Activated CD8-positive, alpha-beta memory T cell treated with anti-CD3 and anti-CD28 coated beads for 36 hours (primary cell): ENCODE data around the gene DUSP5. TPM values are rescaled to one million over a fixed set of nuclear protein-coding genes. Genes with fewer than 3 reads are reported as not detected.

Source experiments
- CTCF ChIA-PET: fragments of 350-600 bp; sonication (Branson Sonifier 250); formaldehyde crosslinking; loops from one replicate; lab custom pipeline; 2021; ENCODE audit warnings: antibody characterized with exemption; lab: Charles Lee
- POLR2A ChIA-PET: fragments of 350-600 bp; sonication (Branson Sonifier 250); formaldehyde crosslinking; loops from one replicate; lab custom pipeline; 2021; ENCODE audit warnings: antibody characterized with exemption; lab: Charles Lee
- total RNA-seq, 2 experiments: library from RNA; stranded (reverse); gene quantifications; one replicate each; pipeline ENCODE4 v1.2.3, GENCODE V29; 2021

DUSP5 gene
- total RNA-seq, 2 experiments from 2014 or later, result 98.6 to 99.4 TPM

- POLR2A ChIA-PET, result interaction anchor here (0.9 to 1.8 kb wide), 9 partner anchors 9 to 192 kb away, joined by 3 to 7 read pairs (median 5); partner anchors contain the start of gene SMNDC1
- CTCF ChIA-PET, result interaction anchor here (0.5 to 1.2 kb wide), 5 partner anchors 20 to 143 kb away, joined by 3 to 4 read pairs (median 3); no protein-coding TSS in a partner anchor
These were observed 912 bp upstream of the DUSP5 start for GRCh38 chr10:110496553-110497437.

GRCh38 chr10:110498087-110498981, 627 bp downstream of the DUSP5 start:
- CTCF ChIA-PET, result interaction anchor here (0.7 to 4.3 kb wide), 14 partner anchors 11 to 193 kb away, joined by 3 to 43 read pairs (median 3); partner anchors contain the start of gene SMNDC1
- POLR2A ChIA-PET, result interaction anchor here (0.7 to 1.9 kb wide), 11 partner anchors 13 to 289 kb away, joined by 3 to 23 read pairs (median 5); partner anchors contain the start of gene SMNDC1

GRCh38 chr10:110498982-110499795, 1.5 kb downstream of the DUSP5 start:
- ChIA-PET CTCF (interaction anchor here (0.7 to 4.3 kb wide), 13 partner anchors 10 to 194 kb away, joined by 3 to 43 read pairs (median 3); partner anchors contain the start of gene SMNDC1), POLR2A (interaction anchor here (0.6 to 1.9 kb wide), 11 partner anchors 13 to 284 kb away, joined by 3 to 23 read pairs (median 5); partner anchors contain the start of gene SMNDC1)

- ChIA-PET CTCF (interaction anchor here (1.2 to 4.3 kb wide), 4 partner anchors 13 to 145 kb away, joined by 3 to 43 read pairs (median 5); no protein-coding TSS in a partner anchor), POLR2A (interaction anchor here (0.6 to 1.9 kb wide), 5 partner anchors 86 to 285 kb away, joined by 3 to 23 read pairs (median 5); no protein-coding TSS in a partner anchor)
These were observed 2.2 kb downstream of the DUSP5 start for GRCh38 chr10:110499796-110500514.

- ChIA-PET POLR2A (interaction anchor here (0.9 to 1.5 kb wide), 5 partner anchors 12 to 174 kb away, joined by 3 to 11 read pairs (median 3); no protein-coding TSS in a partner anchor), CTCF (interaction anchor here (4.3 kb wide), 1 partner anchor 146 kb away, joined by 43 read pairs; no protein-coding TSS in a partner anchor)
These were observed 2.8 kb downstream of the DUSP5 start for GRCh38 chr10:110500515-110500905.

- ChIA-PET POLR2A (interaction anchor here (0.7 to 3.4 kb wide), 7 partner anchors 11 to 147 kb away, joined by 3 to 24 read pairs (median 3); no protein-coding TSS in a partner anchor), CTCF (interaction anchor here (1.0 to 4.3 kb wide), 2 partner anchors 11 to 147 kb away, joined by 3 to 43 read pairs; no protein-coding TSS in a partner anchor)
These were observed 3.6 kb downstream of the DUSP5 start for GRCh38 chr10:110501142-110501937.

- ChIA-PET POLR2A (interaction anchor here (0.7 to 3.4 kb wide), 4 partner anchors 11 to 197 kb away, joined by 4 to 24 read pairs (median 6); no protein-coding TSS in a partner anchor), CTCF (interaction anchor here (0.8 to 3.0 kb wide), 5 partner anchors 37 to 196 kb away, joined by 3 to 10 read pairs (median 3); no protein-coding TSS in a partner anchor)
These were observed 4.6 kb downstream of the DUSP5 start for GRCh38 chr10:110502072-110502845.

- CTCF ChIA-PET, result interaction anchor here (0.8 to 3.0 kb wide), 5 partner anchors 37 to 196 kb away, joined by 3 to 10 read pairs (median 3); no protein-coding TSS in a partner anchor
- POLR2A ChIA-PET, result interaction anchor here (0.6 to 3.4 kb wide), 6 partner anchors 11 to 197 kb away, joined by 3 to 24 read pairs (median 4); no protein-coding TSS in a partner anchor
These were observed 5.2 kb downstream of the DUSP5 start for GRCh38 chr10:110502851-110503301.

- ChIA-PET CTCF (interaction anchor here (0.9 to 3.0 kb wide), 7 partner anchors 36 to 197 kb away, joined by 3 to 10 read pairs (median 4); no protein-coding TSS in a partner anchor), POLR2A (interaction anchor here (0.9 to 3.4 kb wide), 4 partner anchors 10 to 149 kb away, joined by 3 to 24 read pairs (median 6); no protein-coding TSS in a partner anchor)
These were observed 5.9 kb downstream of the DUSP5 start for GRCh38 chr10:110503528-110504110.

GRCh38 chr10:110504111-110504735, 6.5 kb downstream of the DUSP5 start:
- CTCF ChIA-PET, result interaction anchor here (0.9 to 3.0 kb wide), 5 partner anchors 43 to 198 kb away, joined by 3 to 10 read pairs (median 4); no protein-coding TSS in a partner anchor
- POLR2A ChIA-PET, result interaction anchor here (0.6 to 3.4 kb wide), 4 partner anchors 9 to 407 kb away, joined by 3 to 24 read pairs (median 6); no protein-coding TSS in a partner anchor

- POLR2A ChIA-PET, result interaction anchor here (1.4 to 3.4 kb wide), 2 partner anchors 9 to 151 kb away, joined by 5 to 24 read pairs; no protein-coding TSS in a partner anchor
- CTCF ChIA-PET, result interaction anchor here (0.9 to 3.0 kb wide), 4 partner anchors 41 to 199 kb away, joined by 3 to 10 read pairs (median 4); no protein-coding TSS in a partner anchor
These were observed 7.5 kb downstream of the DUSP5 start for GRCh38 chr10:110505130-110505770.

GRCh38 chr10:110506448-110506847, 8.7 kb downstream of the DUSP5 start:
- POLR2A ChIA-PET, result interaction anchor here (1.4 kb wide), 1 partner anchor 10 kb away, joined by 5 read pairs; no protein-coding TSS in a partner anchor
- CTCF ChIA-PET, result interaction anchor here (1.1 to 1.4 kb wide), 2 partner anchors 40 to 152 kb away, joined by 3 read pairs; no protein-coding TSS in a partner anchor

GRCh38 chr10:110507346-110507745, 9.6 kb downstream of the DUSP5 start:
- ChIA-PET CTCF (interaction anchor here (1.4 kb wide), 1 partner anchor 153 kb away, joined by 3 read pairs; no protein-coding TSS in a partner anchor), POLR2A (no interaction called here)
